ENCODE data around the gene TTLL12. TPM values are rescaled to one million over a fixed set of nuclear protein-coding genes. Genes with fewer than 3 reads are reported as not detected.

Gene TTLL12
- total and polyA plus RNA-seq, 2 of the 8 experiments (the other 6 are each of a cell fraction or from before 2014, with no cell fraction given) = 101 to 124 TPM

- TF ChIP-seq USF2 (IDR thresholded peaks at IDR 0.05; ENCODE audit: low read length) (no peak), CBX5 (IDR thresholded peaks at IDR 0.05; ENCODE audit: low read depth, low read length) (no peak), KDM5A (IDR thresholded peaks at IDR 0.05; ENCODE audit: low read length) (no peak), CREB1 (IDR thresholded peaks at IDR 0.05) (no peak), CTBP2 (IDR thresholded peaks at IDR 0.05; ENCODE audit: borderline replicate concordance, insufficient read depth, insufficient read length, low read length) (no peak), SP2 (IDR thresholded peaks at IDR 0.05; ENCODE audit: low read length) (no peak), RXRA (IDR thresholded peaks at IDR 0.05; ENCODE audit: insufficient read depth, low read depth, low read length) (no peak), SIN3A (conservative IDR thresholded peaks at IDR 0.05 in 1 of 2, IDR thresholded peaks at IDR 0.05 in 1 of 2; ENCODE audit: low read depth in 1 of 2, low read length in 2 of 2) (no peak), RAD21 (IDR thresholded peaks at IDR 0.05 in 1 of 2, conservative IDR thresholded peaks at IDR 0.05 in 1 of 2; ENCODE audit: low read depth in 2 of 2, low read length in 2 of 2) (no peak), SAP30 (IDR thresholded peaks at IDR 0.05; ENCODE audit: insufficient read depth, insufficient replicate concordance, low read length) (no peak)
Observed at GRCh38 chr22:43129426-43130425, 57.2 kb downstream of the TTLL12 start (continued).
